Astrocyte (in vitro differentiated cells and primary cell): ENCODE measurements around the gene A4GALT. TPM values are rescaled to one million over a fixed set of nuclear protein-coding genes. Genes with fewer than 3 reads are reported as not detected.
A peak's percentile ranks its signal among the peaks of the same experiment; 100 is the strongest.
"Not testable (repeated sequence)": the region's sequence is repeated elsewhere in the genome, so short reads cannot be mapped to it uniquely, and the experiment has no call there.

ENCODE experiments used
- DNase-seq: peaks from one replicate; pipeline ENCODE4 v3.0.0-alpha.2; 2010; ENCODE audit warnings: low read depth
- FAIRE-seq: peaks from 2 replicates; lab custom pipeline; 2011; peaks lifted over from hg19 to GRCh38; lab: Jason Lieb, UNC
- H2AFZ ChIP-seq: 2 replicates; pipeline ENCODE4 v1.6.0; 2012; ENCODE audit warnings: low read depth, low read length, inconsistent platforms
- H3K27ac ChIP-seq: 2 replicates; pipeline ENCODE4 v1.5.1; 2011; ENCODE audit warnings: low read depth, low read length, inconsistent platforms
- H3K27me3 ChIP-seq: 2 replicates; pipeline ENCODE4 v1.6.0; 2011; ENCODE audit warnings: low read length, inconsistent platforms; ENCODE audit not compliant: insufficient read depth
- H3K36me3 ChIP-seq: 2 replicates; pipeline ENCODE4 v1.5.1; 2011; ENCODE audit warnings: low read length, inconsistent platforms; ENCODE audit not compliant: insufficient read depth
- H3K4me1 ChIP-seq: 2 replicates; pipeline ENCODE4 v1.5.1; 2011; ENCODE audit warnings: low read length, inconsistent platforms; ENCODE audit not compliant: insufficient read depth
- H3K4me2 ChIP-seq: 2 replicates; pipeline ENCODE4 v1.6.0; 2012; ENCODE audit warnings: low read length, inconsistent platforms
- H3K4me3 ChIP-seq: 2 replicates; pipeline ENCODE4 v1.5.1; 2011; ENCODE audit warnings: low read depth, mild to moderate bottlenecking, low read length, inconsistent platforms; ENCODE audit not compliant: insufficient read depth
- H3K79me2 ChIP-seq: 2 replicates; pipeline ENCODE4 v1.6.0; 2012; ENCODE audit warnings: mild to moderate bottlenecking, low read length, inconsistent platforms; ENCODE audit not compliant: insufficient read depth
- H3K9ac ChIP-seq: 2 replicates; pipeline ENCODE4 v1.6.0; 2012; ENCODE audit warnings: mild to moderate bottlenecking, low read length, inconsistent platforms
- H3K9me3 ChIP-seq: 2 replicates; pipeline ENCODE4 v1.5.1; 2012; ENCODE audit warnings: low read depth, mild to moderate bottlenecking, low read length, inconsistent platforms; ENCODE audit not compliant: insufficient read depth
- H4K20me1 ChIP-seq: 2 replicates; pipeline ENCODE4 v1.6.0; 2012; ENCODE audit warnings: low read length, inconsistent platforms; ENCODE audit not compliant: insufficient read depth
- H3K27ac Mint-ChIP-seq: one replicate; pipeline ENCODE4 v1.8.0; 2021; ENCODE audit warnings: mild to moderate bottlenecking, mixed read lengths; ENCODE audit not compliant: unreplicated experiment
- H3K27me3 Mint-ChIP-seq: one replicate; pipeline ENCODE4 v1.8.0; 2021; ENCODE audit warnings: low read depth, mixed read lengths; ENCODE audit not compliant: unreplicated experiment
- H3K36me3 Mint-ChIP-seq: one replicate; pipeline ENCODE4 v1.8.0; 2021; ENCODE audit warnings: low read depth, mixed read lengths; ENCODE audit not compliant: unreplicated experiment
- H3K4me1 Mint-ChIP-seq: one replicate; pipeline ENCODE4 v1.8.0; 2021; ENCODE audit warnings: low read depth, mixed read lengths; ENCODE audit not compliant: unreplicated experiment
- H3K4me3 Mint-ChIP-seq: one replicate; pipeline ENCODE4 v1.8.0; 2021; ENCODE audit warnings: mild to moderate bottlenecking, moderate library complexity, mixed read lengths; ENCODE audit not compliant: unreplicated experiment
- H3K9me3 Mint-ChIP-seq: one replicate; pipeline ENCODE4 v1.8.0; 2021; ENCODE audit warnings: mild to moderate bottlenecking, mixed read lengths; ENCODE audit not compliant: unreplicated experiment
- EZH2 ChIP-seq: IDR thresholded peaks from 2 replicates; pipeline ENCODE4 v1.6.1; 2012; ENCODE audit warnings: mild to moderate bottlenecking, low read length, inconsistent platforms; ENCODE audit not compliant: insufficient read depth
- total RNA-seq: library from RNA; stranded (reverse); gene quantifications from 2 replicates; pipeline ENCODE4 v1.2.1, GENCODE V29; 2021
- TF ChIP-seq, protein P1 (sequence below): IDR thresholded peaks from 2 replicates; pipeline ENCODE4 v1.5.1; 2011; ENCODE audit warnings: low read depth, mild to moderate bottlenecking, inconsistent platforms, low read length, moderate library complexity; ENCODE audit not compliant: insufficient read depth

The A4GALT gene
- total RNA-seq, 1 donor from 2014 or later: 1.9 TPM

DNA sequence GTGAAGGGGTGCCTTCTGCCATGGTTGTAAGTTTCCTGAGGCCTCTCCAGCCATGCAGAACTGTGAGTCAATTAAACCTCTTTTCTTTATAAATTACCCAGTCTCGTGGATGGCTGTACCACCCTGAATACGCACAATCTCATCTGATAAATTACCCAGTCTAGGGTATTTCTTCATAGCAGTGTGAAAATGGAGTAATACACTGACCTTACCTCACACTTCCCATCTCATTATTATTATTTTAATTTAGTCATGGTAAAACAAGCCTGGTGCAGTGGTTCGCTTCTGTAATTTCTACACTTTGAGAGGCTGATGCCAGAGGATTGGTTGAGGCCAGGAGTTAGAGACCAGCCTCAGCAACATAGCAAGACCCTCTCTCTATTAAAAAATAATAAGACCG, 41.0 kb downstream of the A4GALT start:
- Histone ChIP-seq H2AFZ (no peak overlapping the region), H3K27ac (peak overlapping the region; percentile 70), H4K20me1 (no peaks in the 10 kb centered on the region), H3K4me1 (peaks cover 9% of the 10 kb centered on the region), H3K36me3 (no peaks in the 10 kb centered on the region), H3K27me3 (no peaks in the 10 kb centered on the region), H3K79me2 (no peaks in the 10 kb centered on the region), H3K4me2 (no peak overlapping the region), H3K9me3 (peaks cover 3% of the 10 kb centered on the region), H3K4me3 (no peak overlapping the region), H3K9ac (no peak overlapping the region)
- Mint-ChIP-seq H3K4me1 (peaks cover 9% of the 10 kb centered on the region), H3K36me3 (peaks cover 5% of the 10 kb centered on the region), H3K9me3 (peaks cover 5% of the 10 kb centered on the region), H3K4me3 (no peak overlapping the region), H3K27ac (no peak overlapping the region), H3K27me3 (peaks cover 15% of the 10 kb centered on the region)
- FAIRE-seq (no peak), DNase-seq (no peak)
- no peak for TF ChIP-seq EZH2
- TF ChIP-seq, protein P1, sequence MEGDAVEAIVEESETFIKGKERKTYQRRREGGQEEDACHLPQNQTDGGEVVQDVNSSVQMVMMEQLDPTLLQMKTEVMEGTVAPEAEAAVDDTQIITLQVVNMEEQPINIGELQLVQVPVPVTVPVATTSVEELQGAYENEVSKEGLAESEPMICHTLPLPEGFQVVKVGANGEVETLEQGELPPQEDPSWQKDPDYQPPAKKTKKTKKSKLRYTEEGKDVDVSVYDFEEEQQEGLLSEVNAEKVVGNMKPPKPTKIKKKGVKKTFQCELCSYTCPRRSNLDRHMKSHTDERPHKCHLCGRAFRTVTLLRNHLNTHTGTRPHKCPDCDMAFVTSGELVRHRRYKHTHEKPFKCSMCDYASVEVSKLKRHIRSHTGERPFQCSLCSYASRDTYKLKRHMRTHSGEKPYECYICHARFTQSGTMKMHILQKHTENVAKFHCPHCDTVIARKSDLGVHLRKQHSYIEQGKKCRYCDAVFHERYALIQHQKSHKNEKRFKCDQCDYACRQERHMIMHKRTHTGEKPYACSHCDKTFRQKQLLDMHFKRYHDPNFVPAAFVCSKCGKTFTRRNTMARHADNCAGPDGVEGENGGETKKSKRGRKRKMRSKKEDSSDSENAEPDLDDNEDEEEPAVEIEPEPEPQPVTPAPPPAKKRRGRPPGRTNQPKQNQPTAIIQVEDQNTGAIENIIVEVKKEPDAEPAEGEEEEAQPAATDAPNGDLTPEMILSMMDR: no peak

DNA sequence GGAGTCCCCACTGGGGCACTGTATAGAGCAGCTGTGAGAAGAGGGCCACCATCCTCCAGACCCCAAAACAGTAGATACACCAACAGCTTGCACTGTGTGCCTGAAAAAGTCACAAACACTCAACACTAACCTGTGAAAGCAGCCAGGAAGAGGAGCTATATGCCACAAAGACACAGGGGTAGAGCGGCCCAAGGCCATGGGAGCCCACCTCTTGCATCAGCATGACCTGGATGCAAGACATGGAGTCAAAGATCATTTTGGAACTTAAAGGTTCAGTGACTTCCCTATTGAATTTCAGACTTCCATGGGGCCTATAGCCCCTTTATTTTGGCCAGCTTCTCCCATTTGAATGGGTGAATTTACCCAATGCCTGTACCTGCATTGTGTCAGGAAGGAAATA, 41.8 kb downstream of the A4GALT start:
- no peaks in the 10 kb centered on the region for H4K20me1 ChIP-seq
- no peaks in the 10 kb centered on the region for H3K27me3 ChIP-seq
- H3K36me3 ChIP-seq: no peaks in the 10 kb centered on the region
- H3K9me3 ChIP-seq: peaks cover 3% of the 10 kb centered on the region
- H3K27ac ChIP-seq: no peak overlapping the region
- DNase-seq: no peak
- H3K9ac ChIP-seq: no peak overlapping the region
- FAIRE-seq: no peak
- no peak overlapping the region for H2AFZ ChIP-seq
- H3K36me3 Mint-ChIP-seq: peaks cover 5% of the 10 kb centered on the region
- H3K79me2 ChIP-seq: no peaks in the 10 kb centered on the region
- no peak overlapping the region for H3K4me3 Mint-ChIP-seq
- H3K27ac Mint-ChIP-seq: no peak overlapping the region
- H3K4me1 ChIP-seq: peaks cover 9% of the 10 kb centered on the region
- peaks cover 9% of the 10 kb centered on the region for H3K27me3 Mint-ChIP-seq
- H3K4me1 Mint-ChIP-seq: peaks cover 9% of the 10 kb centered on the region
- peaks cover 5% of the 10 kb centered on the region for H3K9me3 Mint-ChIP-seq
- no peak overlapping the region for H3K4me2 ChIP-seq
- H3K4me3 ChIP-seq: no peak overlapping the region
- TF ChIP-seq, protein P1: no peak
- TF ChIP-seq EZH2: no peak

DNA sequence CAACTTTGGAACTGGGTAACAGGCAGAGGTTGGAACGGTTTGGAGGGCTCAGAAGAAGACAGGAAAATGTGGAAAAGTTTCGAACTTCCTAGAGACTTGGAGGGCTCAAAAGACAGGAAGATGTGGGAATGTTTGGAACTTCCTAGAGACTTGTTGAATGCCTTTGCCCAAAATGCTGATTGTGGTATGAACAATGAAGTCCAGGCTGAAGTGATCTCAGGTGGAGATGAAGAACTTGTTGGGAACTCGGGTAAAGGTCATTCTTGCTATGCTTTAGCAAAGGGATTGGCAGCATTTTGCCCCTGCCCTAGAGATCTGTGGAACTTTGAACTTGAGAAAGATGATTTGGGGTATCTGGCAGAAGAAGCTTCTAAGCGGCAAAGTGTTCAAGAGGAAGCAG, 42.7 kb downstream of the A4GALT start:
- not testable (repeated sequence) for H3K9ac ChIP-seq, H3K36me3 Mint-ChIP-seq, H3K9me3 ChIP-seq, DNase-seq, H3K27me3 ChIP-seq, H3K9me3 Mint-ChIP-seq, H3K4me3 Mint-ChIP-seq, H3K4me2 ChIP-seq, H3K4me1 ChIP-seq, H3K79me2 ChIP-seq, H3K4me1 Mint-ChIP-seq, H3K27ac ChIP-seq, H4K20me1 ChIP-seq, H2AFZ ChIP-seq, H3K4me3 ChIP-seq, H3K27me3 Mint-ChIP-seq, H3K36me3 ChIP-seq, FAIRE-seq
- peak overlapping the region; percentile 6 for H3K27ac Mint-ChIP-seq
